ENCODE data around the gene DDX54.

Gene DDX54

DNA sequence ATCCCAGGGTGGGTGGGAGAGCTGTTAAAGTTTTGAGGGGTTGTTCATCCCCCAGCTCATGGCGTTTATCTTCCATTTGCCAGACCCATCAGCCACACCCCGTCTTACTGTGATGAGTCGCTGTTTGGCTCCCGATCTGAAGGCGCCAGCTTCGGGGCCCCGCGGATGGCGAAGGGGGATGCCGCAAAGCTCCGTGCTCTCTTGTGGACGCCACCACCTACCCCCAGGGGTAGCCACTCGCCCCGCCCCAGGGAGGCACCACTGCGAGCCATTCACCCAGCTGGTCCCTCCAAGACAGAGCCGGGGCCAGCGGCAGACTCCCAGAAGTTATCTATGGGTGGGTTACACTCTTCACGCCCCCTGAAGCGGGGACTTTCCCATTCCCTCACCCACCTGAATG lies 5.9 kb upstream of the DDX54 start:
- DNase-seq, result no peak
- Histone ChIP-seq H3K79me2 (ENCODE audit: insufficient read depth, low read length) (peaks cover 29% of the 10 kb centered on the region), H3K27me3 (ENCODE audit: insufficient read depth, low read length, poor library complexity) (no peaks in the 10 kb centered on the region), H3K9ac (ENCODE audit: low read depth, low read length) (no peak overlapping the region), H3K9me3 (ENCODE audit: insufficient read depth, low read length, severe bottlenecking) (no peaks in the 10 kb centered on the region), H3K4me3 (ENCODE audit: low read depth in 1 of 2, low read length in 2 of 2) (no peak overlapping the region), H2AFZ (ENCODE audit: low read depth, low read length) (no peak overlapping the region), H3K36me3 (ENCODE audit: insufficient read depth, low read length) (peaks cover 55% of the 10 kb centered on the region), H3K4me2 (ENCODE audit: insufficient read depth, low read length) (no peak overlapping the region), H3K27ac (ENCODE audit: low read length) (no peak overlapping the region), H4K20me1 (ENCODE audit: insufficient read depth, low read length) (peaks cover 9% of the 10 kb centered on the region; the same call in 1 of the 2 replicates), H3K4me1 (ENCODE audit: insufficient read depth, low read length) (peaks cover 16% of the 10 kb centered on the region)
- ATAC-seq (ENCODE audit: insufficient read depth, low read depth), result no peak
- TF ChIP-seq, protein P1, sequence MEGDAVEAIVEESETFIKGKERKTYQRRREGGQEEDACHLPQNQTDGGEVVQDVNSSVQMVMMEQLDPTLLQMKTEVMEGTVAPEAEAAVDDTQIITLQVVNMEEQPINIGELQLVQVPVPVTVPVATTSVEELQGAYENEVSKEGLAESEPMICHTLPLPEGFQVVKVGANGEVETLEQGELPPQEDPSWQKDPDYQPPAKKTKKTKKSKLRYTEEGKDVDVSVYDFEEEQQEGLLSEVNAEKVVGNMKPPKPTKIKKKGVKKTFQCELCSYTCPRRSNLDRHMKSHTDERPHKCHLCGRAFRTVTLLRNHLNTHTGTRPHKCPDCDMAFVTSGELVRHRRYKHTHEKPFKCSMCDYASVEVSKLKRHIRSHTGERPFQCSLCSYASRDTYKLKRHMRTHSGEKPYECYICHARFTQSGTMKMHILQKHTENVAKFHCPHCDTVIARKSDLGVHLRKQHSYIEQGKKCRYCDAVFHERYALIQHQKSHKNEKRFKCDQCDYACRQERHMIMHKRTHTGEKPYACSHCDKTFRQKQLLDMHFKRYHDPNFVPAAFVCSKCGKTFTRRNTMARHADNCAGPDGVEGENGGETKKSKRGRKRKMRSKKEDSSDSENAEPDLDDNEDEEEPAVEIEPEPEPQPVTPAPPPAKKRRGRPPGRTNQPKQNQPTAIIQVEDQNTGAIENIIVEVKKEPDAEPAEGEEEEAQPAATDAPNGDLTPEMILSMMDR (IDR thresholded peaks at IDR 0.05; ENCODE audit: borderline replicate concordance, extremely low read depth, low read length, poor library complexity, severe bottlenecking), result no peak
- no peak for TF ChIP-seq EZH2 (IDR thresholded peaks at IDR 0.05; ENCODE audit: borderline replicate concordance, low read depth, low read length, severe bottlenecking)

- Histone ChIP-seq H3K36me3 (ENCODE audit: insufficient read depth, low read length) (peaks cover 55% of the 10 kb centered on the region), H3K9ac (ENCODE audit: low read depth, low read length) (no peak overlapping the region), H3K4me2 (ENCODE audit: insufficient read depth, low read length) (no peak overlapping the region), H3K27me3 (ENCODE audit: insufficient read depth, low read length, poor library complexity) (no peaks in the 10 kb centered on the region), H3K4me3 (ENCODE audit: low read depth in 1 of 2, low read length in 2 of 2) (no peak overlapping the region), H2AFZ (ENCODE audit: low read depth, low read length) (no peak overlapping the region), H3K4me1 (ENCODE audit: insufficient read depth, low read length) (peaks cover 21% of the 10 kb centered on the region), H3K27ac (ENCODE audit: low read length) (no peak overlapping the region), H4K20me1 (ENCODE audit: insufficient read depth, low read length) (peaks cover 9% of the 10 kb centered on the region; the same call in 1 of the 2 replicates), H3K9me3 (ENCODE audit: insufficient read depth, low read length, severe bottlenecking) (no peaks in the 10 kb centered on the region), H3K79me2 (ENCODE audit: insufficient read depth, low read length) (peaks cover 34% of the 10 kb centered on the region)
- DNase-seq (no peak), ATAC-seq (ENCODE audit: insufficient read depth, low read depth) (no peak)
- TF ChIP-seq, protein P1 (IDR thresholded peaks at IDR 0.05; ENCODE audit: borderline replicate concordance, extremely low read depth, low read length, poor library complexity, severe bottlenecking), result no peak
- no peak for TF ChIP-seq EZH2 (IDR thresholded peaks at IDR 0.05; ENCODE audit: borderline replicate concordance, low read depth, low read length, severe bottlenecking)
Observed at GRCh38 chr12:113190761-113191160, 5.5 kb upstream of the DDX54 start.

GRCh38 chr12:113189361-113189760 lies 4.1 kb upstream of the DDX54 start:
- Histone ChIP-seq H3K9me3 (ENCODE audit: insufficient read depth, low read length, severe bottlenecking) (no peaks in the 10 kb centered on the region), H2AFZ (ENCODE audit: low read depth, low read length) (no peak overlapping the region), H4K20me1 (ENCODE audit: insufficient read depth, low read length) (peaks cover 10% of the 10 kb centered on the region; the same call in 1 of the 2 replicates), H3K27ac (ENCODE audit: low read length) (no peak overlapping the region), H3K36me3 (ENCODE audit: insufficient read depth, low read length) (peaks cover 55% of the 10 kb centered on the region), H3K79me2 (ENCODE audit: insufficient read depth, low read length) (peaks cover 48% of the 10 kb centered on the region), H3K4me1 (ENCODE audit: insufficient read depth, low read length) (peaks cover 24% of the 10 kb centered on the region), H3K4me2 (ENCODE audit: insufficient read depth, low read length) (no peak overlapping the region), H3K4me3 (ENCODE audit: low read depth in 1 of 2, low read length in 2 of 2) (no peak overlapping the region), H3K27me3 (ENCODE audit: insufficient read depth, low read length, poor library complexity) (no peaks in the 10 kb centered on the region), H3K9ac (ENCODE audit: low read depth, low read length) (no peak overlapping the region)
- TF ChIP-seq, protein P1 (IDR thresholded peaks at IDR 0.05; ENCODE audit: borderline replicate concordance, extremely low read depth, low read length, poor library complexity, severe bottlenecking), result no peak
- TF ChIP-seq EZH2 (IDR thresholded peaks at IDR 0.05; ENCODE audit: borderline replicate concordance, low read depth, low read length, severe bottlenecking), result no peak
- ATAC-seq (ENCODE audit: insufficient read depth, low read depth) (no peak), DNase-seq (no peak)

Measured in DND-41 (cell line).